ENCODE measurements around the gene ACTL6B.

- TF ChIP-seq CTCF (IDR thresholded peaks at IDR 0.05; ENCODE audit: poor library complexity) = no peak
- no peak for TF ChIP-seq EZH2 (IDR thresholded peaks at IDR 0.05; ENCODE audit: borderline replicate concordance)
These were observed 49.9 kb downstream of the ACTL6B start for GRCh38 chr7:100606313-100606712.

Data from hepatocyte (in vitro differentiated cells).